Mesothelial cell of epicardium (in vitro differentiated cells): ENCODE measurements around the gene SURF2. TPM values are rescaled to one million over a fixed set of nuclear protein-coding genes. Genes with fewer than 3 reads are reported as not detected.
"Not testable (repeated sequence)": the region's sequence is repeated elsewhere in the genome, so short reads cannot be mapped to it uniquely, and the experiment has no call there.

Experiments used
- DNase-seq, 2 experiments: peaks; one replicate each; pipeline ENCODE4 v3.0.0; 2021; ENCODE audit warnings: low spot score in 2 of 2; ENCODE audit not compliant: unreplicated experiment in 2 of 2
- H3K27ac Mint-ChIP-seq: 2 replicates; pipeline ENCODE4 v1.8.0; 2021; ENCODE audit warnings: mixed read lengths
- H3K27me3 Mint-ChIP-seq: 2 replicates; pipeline ENCODE4 v1.8.0; 2021; ENCODE audit warnings: low read depth, mixed read lengths
- H3K36me3 Mint-ChIP-seq: 2 replicates; pipeline ENCODE4 v1.8.0; 2021; ENCODE audit warnings: mixed read lengths
- H3K4me1 Mint-ChIP-seq: 2 replicates; pipeline ENCODE4 v1.8.0; 2021; ENCODE audit warnings: mixed read lengths
- H3K4me3 Mint-ChIP-seq: 2 replicates; pipeline ENCODE4 v1.8.0; 2021; ENCODE audit warnings: mild to moderate bottlenecking, moderate library complexity, mixed read lengths
- H3K9me3 Mint-ChIP-seq: 2 replicates; pipeline ENCODE4 v1.8.0; 2021; ENCODE audit warnings: mixed read lengths
- CTCF ChIP-seq: fragments of 200-600 bp; sonication (generic); IDR thresholded peaks from one replicate; pipeline ENCODE4 v1.5.0; 2021; ENCODE audit warnings: antibody characterized with exemption; ENCODE audit not compliant: unreplicated experiment
- total RNA-seq: library from RNA; stranded (reverse); gene quantifications from 3 replicates; pipeline ENCODE4 v1.2.1, GENCODE V29; 2021

SURF2 gene
- total RNA-seq, 1 donor from 2014 or later: 12.1 TPM

DNA sequence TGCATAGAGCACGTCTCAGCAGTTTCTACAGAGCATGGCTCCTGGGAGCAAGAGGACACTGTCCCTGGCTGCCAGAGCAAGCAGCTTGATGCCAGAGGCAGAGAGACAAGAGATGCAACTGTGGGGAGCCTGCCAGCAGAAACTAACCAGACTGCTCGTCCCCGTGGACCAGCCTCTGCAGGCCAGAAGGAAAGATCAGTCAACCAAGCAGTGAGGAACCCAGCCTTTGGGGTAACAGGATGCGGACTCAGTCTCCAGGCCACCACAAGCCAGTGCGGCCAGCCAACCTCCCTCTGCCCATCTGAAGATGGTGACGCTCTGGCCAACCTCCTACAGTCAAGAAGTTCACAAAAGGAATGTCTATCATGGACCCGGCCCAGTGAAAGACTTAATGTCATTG, 15.8 kb downstream of the SURF2 start:
- no peak for DNase-seq
- Mint-ChIP-seq H3K27ac (no peak overlapping the region), H3K4me3 (no peak overlapping the region), H3K36me3 (peaks cover 2% of the 10 kb centered on the region), H3K9me3 (no peaks in the 10 kb centered on the region), H3K27me3 (no peaks in the 10 kb centered on the region), H3K4me1 (peaks cover 23% of the 10 kb centered on the region)
- TF ChIP-seq CTCF: no peak

DNA sequence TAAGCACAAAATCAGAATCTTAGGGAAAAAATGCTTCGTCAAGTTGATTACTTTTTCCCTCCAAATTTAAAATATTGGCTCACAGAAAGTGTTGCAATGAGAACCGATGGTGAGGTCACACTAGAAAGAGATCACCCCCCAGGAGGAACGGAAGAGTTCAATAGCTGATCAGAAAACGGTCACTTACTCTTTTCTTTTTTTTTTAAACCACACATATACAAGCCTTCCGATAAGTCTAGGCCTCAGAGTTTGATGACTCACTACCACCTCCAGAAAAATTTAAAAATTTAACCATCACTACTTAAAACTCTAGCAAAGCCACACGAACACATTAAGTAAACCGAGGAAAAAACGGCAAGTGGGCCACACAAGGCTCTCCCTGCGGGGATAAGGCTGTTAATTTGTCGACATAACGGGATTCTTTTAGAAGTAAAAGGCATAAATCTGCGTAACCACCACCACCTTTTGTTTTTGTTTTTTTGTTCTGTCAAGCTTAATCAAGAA, 18.3 kb downstream of the SURF2 start:
- Mint-ChIP-seq H3K9me3 (no peaks in the 10 kb centered on the region), H3K4me1 (peaks cover 22% of the 10 kb centered on the region), H3K4me3 (peak overlapping the region; percentile 97), H3K27ac (peak overlapping the region; percentile 99), H3K27me3 (no peaks in the 10 kb centered on the region), H3K36me3 (peaks cover 2% of the 10 kb centered on the region)
- TF ChIP-seq CTCF: no peak
- no peak for DNase-seq

DNA sequence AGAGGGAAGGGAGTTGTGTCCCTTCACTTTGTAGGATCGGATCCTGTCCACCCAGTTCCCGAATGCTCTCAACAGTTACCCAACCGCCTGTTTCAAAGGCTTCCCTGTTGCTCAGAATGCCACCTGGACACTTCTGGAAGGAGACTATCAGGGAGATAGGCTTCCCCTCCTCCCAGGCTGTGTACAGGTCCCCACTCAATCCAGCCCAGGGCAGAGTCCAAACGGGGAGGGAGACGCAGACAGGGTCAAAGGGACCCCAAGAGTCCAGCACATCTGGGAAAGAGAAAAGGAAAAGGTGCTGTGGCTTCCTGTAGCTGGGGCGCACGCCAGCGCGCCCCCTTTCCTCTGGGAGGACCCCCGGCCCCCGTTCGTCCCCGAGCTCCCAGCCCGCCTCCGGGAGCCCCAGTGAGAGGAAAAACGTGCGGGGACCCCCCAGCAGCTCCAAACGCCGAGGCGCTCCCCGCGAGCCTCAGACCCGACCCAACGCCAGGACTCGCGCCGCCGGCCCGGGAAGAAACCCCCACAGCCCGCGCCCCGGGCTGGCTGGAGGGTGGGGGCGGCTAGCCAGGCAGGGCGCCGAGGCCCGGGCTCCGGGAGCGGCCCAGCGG, 18.9 kb downstream of the SURF2 start:
- H3K36me3 Mint-ChIP-seq: peaks cover 2% of the 10 kb centered on the region
- peak overlapping the region; percentile 97 for H3K4me3 Mint-ChIP-seq
- TF ChIP-seq CTCF: no peak
- H3K9me3 Mint-ChIP-seq: no peaks in the 10 kb centered on the region
- H3K27me3 Mint-ChIP-seq: no peaks in the 10 kb centered on the region
- peak in 1 of 2 experiments; percentile 67 for DNase-seq
- peaks cover 22% of the 10 kb centered on the region for H3K4me1 Mint-ChIP-seq
- H3K27ac Mint-ChIP-seq: peak overlapping the region; percentile 99

DNA sequence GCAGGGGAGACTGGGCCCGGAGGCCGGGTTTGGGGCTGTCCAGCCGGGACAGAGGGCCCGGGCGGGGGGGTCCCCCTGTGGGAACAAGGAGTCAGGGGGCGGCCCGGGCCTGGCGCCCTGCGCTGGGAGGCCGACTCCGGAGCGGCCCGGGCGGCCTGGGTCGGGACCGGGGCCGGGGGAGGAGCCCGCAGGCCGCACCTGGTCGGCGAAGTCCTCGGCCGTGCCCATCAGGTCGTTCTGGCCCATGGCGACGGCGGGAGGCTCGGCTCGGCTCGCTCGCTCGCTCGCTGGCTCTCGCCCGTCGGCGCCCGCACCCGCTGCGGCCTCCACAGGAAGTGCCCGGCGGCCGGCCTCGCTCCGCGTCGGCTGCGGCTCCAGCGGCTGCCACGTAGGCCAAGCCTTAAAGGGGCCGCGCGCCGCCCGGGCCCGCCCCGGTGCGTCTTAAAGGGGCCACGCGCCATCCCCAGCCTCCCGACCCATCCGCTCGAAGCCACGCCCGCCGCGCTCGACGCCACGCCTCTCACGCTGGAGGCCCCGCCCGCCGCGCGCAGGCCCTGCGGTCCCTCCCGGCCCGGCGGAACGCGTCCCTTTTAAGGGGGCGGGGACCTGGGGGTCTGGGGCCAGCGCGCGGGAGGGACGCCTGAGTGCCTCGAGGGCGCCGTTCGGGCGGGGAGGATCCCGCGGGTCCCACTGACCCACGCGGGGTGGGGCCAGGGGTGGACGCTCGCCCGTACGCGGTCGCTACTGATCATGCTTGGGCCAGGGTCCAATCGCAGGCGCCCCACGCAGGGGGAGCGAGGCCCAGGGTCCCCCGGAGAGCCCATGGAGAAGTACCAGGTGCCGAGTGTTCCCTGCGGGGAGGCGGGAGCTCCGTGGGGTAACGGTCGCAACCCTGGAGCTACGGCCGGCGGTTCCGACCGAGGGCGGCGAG, 19.6 kb downstream of the SURF2 start, which contains the start of the genes STKLD1 and SURF4:
Gene STKLD1 (plus strand): TSS at position 643 of the 931 bp plus-strand sequence. CDS start 108 bp downstream, at position 751.
Gene SURF4 (minus strand): TSS at position 337 of the 931 bp plus-strand sequence. CDS start 91 bp downstream, at position 246.
- Mint-ChIP-seq H3K9me3 (no peaks in the 10 kb centered on the region), H3K27ac (peak within 1 kb of the TSS; percentile 99)

DNA sequence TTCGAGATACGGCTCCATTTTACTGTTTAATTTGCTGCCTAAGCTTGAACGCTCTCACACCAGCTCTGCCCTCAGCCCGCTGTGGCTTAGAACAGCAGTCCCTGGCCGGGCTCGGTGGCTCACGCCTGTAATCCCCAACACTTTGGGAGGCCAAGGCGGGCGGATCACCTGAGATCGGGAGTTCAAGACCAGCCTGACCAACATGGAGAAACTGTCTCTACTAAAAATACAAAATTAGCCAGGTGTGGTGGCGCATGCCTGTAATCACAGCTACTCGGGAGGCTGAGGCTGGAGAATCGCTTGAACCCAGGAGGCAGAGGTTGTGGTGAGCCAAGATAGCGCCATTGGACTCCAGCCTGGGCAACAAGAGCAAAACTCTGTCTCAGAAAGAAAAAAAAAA, 20.9 kb downstream of the SURF2 start:
- Mint-ChIP-seq H3K4me3 (peak overlapping the region; percentile 63), H3K4me1 (peaks cover 16% of the 10 kb centered on the region)
- not testable (repeated sequence) for DNase-seq, H3K27me3 Mint-ChIP-seq, H3K36me3 Mint-ChIP-seq, H3K9me3 Mint-ChIP-seq, H3K27ac Mint-ChIP-seq

More for the DNA sequence above, 19.6 kb downstream of the SURF2 start, which contains the start of the genes STKLD1 and SURF4:
- TF ChIP-seq CTCF: no peak
- H3K4me1 Mint-ChIP-seq: peaks cover 22% of the 10 kb centered on the region
- peak; percentile 91 to 98 for DNase-seq
- H3K27me3 Mint-ChIP-seq: no peaks in the 10 kb centered on the region
- H3K4me3 Mint-ChIP-seq: peak within 1 kb of the TSS; percentile 97
- no peaks in the 10 kb centered on the region for H3K36me3 Mint-ChIP-seq
